ENCODE data around the gene SMARCC2.
A peak's percentile ranks its signal among the peaks of the same experiment; 100 is the strongest.

The SMARCC2 gene

GRCh38 chr12:56141946-56142784, 47.1 kb downstream of the SMARCC2 start:
- H3K9ac ChIP-seq (ENCODE audit: low read length), result no peak overlapping the region
- H3K36me3 ChIP-seq (ENCODE audit: insufficient read depth, low read length), result peaks cover 68% of the 10 kb centered on the region
- H3K27me3 ChIP-seq (ENCODE audit: control insufficient read depth in 1 of 2, insufficient read depth in 2 of 2, low read length in 2 of 2), result no peaks in the 10 kb centered on the region
- no peaks in the 10 kb centered on the region for H3K9me3 ChIP-seq (ENCODE audit: low read length)
- no peak overlapping the region for H3K4me3 ChIP-seq (ENCODE audit: low read depth in 1 of 2, low read length in 2 of 2)
- no peak overlapping the region for H3K27ac ChIP-seq (ENCODE audit: low read depth, low read length)
- no peaks in the 10 kb centered on the region for H3K4me1 ChIP-seq (ENCODE audit: insufficient read depth, low read length)

- peaks cover 88% of the 10 kb centered on the region for H3K36me3 ChIP-seq (ENCODE audit: insufficient read depth, low read length)
- H3K9me3 ChIP-seq (ENCODE audit: low read length), result no peaks in the 10 kb centered on the region
- H3K27ac ChIP-seq (ENCODE audit: low read depth, low read length), result no peak overlapping the region
- no peaks in the 10 kb centered on the region for H3K27me3 ChIP-seq (ENCODE audit: control insufficient read depth in 1 of 2, insufficient read depth in 2 of 2, low read length in 2 of 2)
- H3K9ac ChIP-seq (ENCODE audit: low read length), result no peak overlapping the region
- H3K4me3 ChIP-seq (ENCODE audit: low read depth in 1 of 2, low read length in 2 of 2), result no peak overlapping the region
- H3K4me1 ChIP-seq (ENCODE audit: insufficient read depth, low read length), result no peaks in the 10 kb centered on the region
Measured at GRCh38 chr12:56137853-56138571, 51.3 kb downstream of the SMARCC2 start.

GRCh38 chr12:56134897-56135296, 54.4 kb downstream of the SMARCC2 start:
- H3K9me3 ChIP-seq (ENCODE audit: low read length), result no peaks in the 10 kb centered on the region
- H3K36me3 ChIP-seq (ENCODE audit: insufficient read depth, low read length), result peaks cover 88% of the 10 kb centered on the region
- no peaks in the 10 kb centered on the region for H3K27me3 ChIP-seq (ENCODE audit: control insufficient read depth in 1 of 2, insufficient read depth in 2 of 2, low read length in 2 of 2)
- H3K27ac ChIP-seq (ENCODE audit: low read depth, low read length), result no peak overlapping the region
- H3K9ac ChIP-seq (ENCODE audit: low read length), result no peak overlapping the region
- H3K4me1 ChIP-seq (ENCODE audit: insufficient read depth, low read length), result peaks cover 9% of the 10 kb centered on the region
- H3K4me3 ChIP-seq (ENCODE audit: low read depth in 1 of 2, low read length in 2 of 2), result no peak overlapping the region

GRCh38 chr12:56130876-56131275, 58.4 kb downstream of the SMARCC2 start:
- no peak overlapping the region for H3K27ac ChIP-seq (ENCODE audit: low read depth, low read length)
- H3K27me3 ChIP-seq (ENCODE audit: control insufficient read depth in 1 of 2, insufficient read depth in 2 of 2, low read length in 2 of 2), result no peaks in the 10 kb centered on the region
- H3K4me3 ChIP-seq (ENCODE audit: low read depth in 1 of 2, low read length in 2 of 2), result no peak overlapping the region
- peaks cover 52% of the 10 kb centered on the region for H3K36me3 ChIP-seq (ENCODE audit: insufficient read depth, low read length)
- no peaks in the 10 kb centered on the region for H3K9me3 ChIP-seq (ENCODE audit: low read length)
- H3K4me1 ChIP-seq (ENCODE audit: insufficient read depth, low read length), result peaks cover 30% of the 10 kb centered on the region
- H3K9ac ChIP-seq (ENCODE audit: low read length), result no peak overlapping the region

GRCh38 chr12:56129942-56130495, 59.3 kb downstream of the SMARCC2 start:
- peaks cover 45% of the 10 kb centered on the region for H3K36me3 ChIP-seq (ENCODE audit: insufficient read depth, low read length)
- H3K27ac ChIP-seq (ENCODE audit: low read depth, low read length), result peak overlapping the region; percentile 92
- H3K4me1 ChIP-seq (ENCODE audit: insufficient read depth, low read length), result peaks cover 33% of the 10 kb centered on the region
- H3K9me3 ChIP-seq (ENCODE audit: low read length), result no peaks in the 10 kb centered on the region
- H3K9ac ChIP-seq (ENCODE audit: low read length), result peak overlapping the region; percentile 67
- H3K4me3 ChIP-seq (ENCODE audit: low read depth in 1 of 2, low read length in 2 of 2), result peak overlapping the region; percentile 66 to 91
- no peaks in the 10 kb centered on the region for H3K27me3 ChIP-seq (ENCODE audit: control insufficient read depth in 1 of 2, insufficient read depth in 2 of 2, low read length in 2 of 2)

GRCh38 chr12:56129206-56129941, 59.9 kb downstream of the SMARCC2 start:
- peak overlapping the region; percentile 92 for H3K27ac ChIP-seq (ENCODE audit: low read depth, low read length)
- peak overlapping the region; percentile 83 for H3K9ac ChIP-seq (ENCODE audit: low read length)

GRCh38 chr12:56128670-56129205, 60.5 kb downstream of the SMARCC2 start:
- Histone ChIP-seq H3K9ac (ENCODE audit: low read length) (peak overlapping the region; percentile 83), H3K27ac (ENCODE audit: low read depth, low read length) (peak overlapping the region; percentile 92), H3K9me3 (ENCODE audit: low read length) (no peaks in the 10 kb centered on the region), H3K4me3 (ENCODE audit: low read depth in 1 of 2, low read length in 2 of 2) (peak overlapping the region; percentile 66 to 91), H3K27me3 (ENCODE audit: control insufficient read depth in 1 of 2, insufficient read depth in 2 of 2, low read length in 2 of 2) (no peaks in the 10 kb centered on the region), H3K4me1 (ENCODE audit: insufficient read depth, low read length) (peaks cover 33% of the 10 kb centered on the region), H3K36me3 (ENCODE audit: insufficient read depth, low read length) (peaks cover 33% of the 10 kb centered on the region)

More at GRCh38 chr12:56129206-56129941, 59.9 kb downstream of the SMARCC2 start:
- Histone ChIP-seq H3K36me3 (ENCODE audit: insufficient read depth, low read length) (peaks cover 39% of the 10 kb centered on the region), H3K27me3 (ENCODE audit: control insufficient read depth in 1 of 2, insufficient read depth in 2 of 2, low read length in 2 of 2) (no peaks in the 10 kb centered on the region), H3K4me3 (ENCODE audit: low read depth in 1 of 2, low read length in 2 of 2) (peak overlapping the region; percentile 66 to 91), H3K9me3 (ENCODE audit: low read length) (no peaks in the 10 kb centered on the region), H3K4me1 (ENCODE audit: insufficient read depth, low read length) (peaks cover 33% of the 10 kb centered on the region)

GRCh38 chr12:56127888-56128669, 61.2 kb downstream of the SMARCC2 start, which contains the start of gene ESYT1:
TSS of gene ESYT1 (plus strand) at chr12:56128267. CDS start at chr12:56128320, 53 bp downstream.
- H3K27me3 ChIP-seq (ENCODE audit: control insufficient read depth in 1 of 2, insufficient read depth in 2 of 2, low read length in 2 of 2), result no peaks in the 10 kb centered on the region
- peak within 1 kb of the TSS; percentile 83 for H3K9ac ChIP-seq (ENCODE audit: low read length)
- H3K27ac ChIP-seq (ENCODE audit: low read depth, low read length), result peak within 1 kb of the TSS; percentile 92
- peaks cover 33% of the 10 kb centered on the region for H3K4me1 ChIP-seq (ENCODE audit: insufficient read depth, low read length)
- H3K4me3 ChIP-seq (ENCODE audit: low read depth in 1 of 2, low read length in 2 of 2), result peak within 1 kb of the TSS; percentile 66 to 91
- H3K9me3 ChIP-seq (ENCODE audit: low read length), result no peaks in the 10 kb centered on the region
- peaks cover 26% of the 10 kb centered on the region for H3K36me3 ChIP-seq (ENCODE audit: insufficient read depth, low read length)

GRCh38 chr12:56127485-56127887, 61.8 kb downstream of the SMARCC2 start:
- Histone ChIP-seq H3K4me3 (ENCODE audit: low read depth in 1 of 2, low read length in 2 of 2) (peak overlapping the region in 1 of 2 donors; percentile 58), H3K27me3 (ENCODE audit: control insufficient read depth in 1 of 2, insufficient read depth in 2 of 2, low read length in 2 of 2) (no peaks in the 10 kb centered on the region), H3K4me1 (ENCODE audit: insufficient read depth, low read length) (peaks cover 33% of the 10 kb centered on the region), H3K9ac (ENCODE audit: low read length) (peak overlapping the region; percentile 77), H3K36me3 (ENCODE audit: insufficient read depth, low read length) (peaks cover 24% of the 10 kb centered on the region), H3K27ac (ENCODE audit: low read depth, low read length) (peak overlapping the region; percentile 92), H3K9me3 (ENCODE audit: low read length) (no peaks in the 10 kb centered on the region)

- peaks cover 33% of the 10 kb centered on the region for H3K4me1 ChIP-seq (ENCODE audit: insufficient read depth, low read length)
Measured at GRCh38 chr12:56126732-56127239, 62.5 kb downstream of the SMARCC2 start.

More at GRCh38 chr12:56126732-56127239, 62.5 kb downstream of the SMARCC2 start:
- H3K27me3 ChIP-seq (ENCODE audit: control insufficient read depth in 1 of 2, insufficient read depth in 2 of 2, low read length in 2 of 2), result no peaks in the 10 kb centered on the region
- peaks cover 23% of the 10 kb centered on the region for H3K36me3 ChIP-seq (ENCODE audit: insufficient read depth, low read length)
- H3K9ac ChIP-seq (ENCODE audit: low read length), result peak overlapping the region; percentile 77
- H3K27ac ChIP-seq (ENCODE audit: low read depth, low read length), result peak overlapping the region; percentile 92
- no peaks in the 10 kb centered on the region for H3K9me3 ChIP-seq (ENCODE audit: low read length)
- H3K4me3 ChIP-seq (ENCODE audit: low read depth in 1 of 2, low read length in 2 of 2), result peak overlapping the region in 1 of 2 donors; percentile 58
